EL (cell line): ENCODE results near the gene PRDX2.
A peak's percentile ranks its signal among the peaks of the same experiment; 100 is the strongest.

ENCODE experiments used
- DNase-seq: peaks from one replicate; pipeline ENCODE4 v3.0.0-alpha.2; 2016

The PRDX2 gene

GRCh38 chr19:12792051-12792852 lies 9.3 kb downstream of the PRDX2 start:
- peak; percentile 68 for DNase-seq

- peak; percentile 97 for DNase-seq
Observed at GRCh38 chr19:12791345-12792050, 10.1 kb downstream of the PRDX2 start, which contains the start of gene JUNB. JUNB (plus strand) TSS chr19:12791486; CDS start chr19:12791772, 286 bp downstream.

- DNase-seq, result peak; percentile 25
Observed at GRCh38 chr19:12790628-12791344, 10.8 kb downstream of the PRDX2 start.

- DNase-seq, result peak; percentile 97
Observed at GRCh38 chr19:12789904-12790619, 11.5 kb downstream of the PRDX2 start.

- DNase-seq, result peak; percentile 41
Observed at GRCh38 chr19:12789098-12789903, 12.3 kb downstream of the PRDX2 start.

GRCh38 chr19:12788682-12789097 lies 12.9 kb downstream of the PRDX2 start:
- peak; percentile 77 for DNase-seq

GRCh38 chr19:12788042-12788681 lies 13.4 kb downstream of the PRDX2 start:
- no peak for DNase-seq

GRCh38 chr19:12787458-12787857 lies 14.1 kb downstream of the PRDX2 start:
- DNase-seq, result no peak

- no peak for DNase-seq
Observed at GRCh38 chr19:12786952-12787351, 14.6 kb downstream of the PRDX2 start.

- no peak for DNase-seq
Observed at GRCh38 chr19:12786141-12786870, 15.3 kb downstream of the PRDX2 start.

GRCh38 chr19:12785431-12786031 lies 16.1 kb downstream of the PRDX2 start:
- no peak for DNase-seq

- DNase-seq, result no peak
Observed at GRCh38 chr19:12784871-12785430, 16.6 kb downstream of the PRDX2 start.

- no peak for DNase-seq
Observed at GRCh38 chr19:12784394-12784870, 17.2 kb downstream of the PRDX2 start.

GRCh38 chr19:12783849-12784393 lies 17.7 kb downstream of the PRDX2 start:
- peak; percentile 47 for DNase-seq

- DNase-seq, result no peak
Observed at GRCh38 chr19:12783291-12783848, 18.2 kb downstream of the PRDX2 start.

GRCh38 chr19:12782424-12783290 lies 18.9 kb downstream of the PRDX2 start:
- peak; percentile 80 for DNase-seq

GRCh38 chr19:12782174-12782423 lies 19.5 kb downstream of the PRDX2 start:
- DNase-seq, result no peak
